Measurements from ENCODE around the gene CPNE5. TPM values are rescaled to one million over a fixed set of nuclear protein-coding genes. Genes with fewer than 3 reads are reported as not detected.
A peak's percentile ranks its signal among the peaks of the same experiment; 100 is the strongest.
"Not testable (repeated sequence)": the region's sequence is repeated elsewhere in the genome, so short reads cannot be mapped to it uniquely, and the experiment has no call there.

CPNE5 gene
- total RNA-seq, 2 donors from 2014 or later, result 0.25 to 3.0 TPM

DNA sequence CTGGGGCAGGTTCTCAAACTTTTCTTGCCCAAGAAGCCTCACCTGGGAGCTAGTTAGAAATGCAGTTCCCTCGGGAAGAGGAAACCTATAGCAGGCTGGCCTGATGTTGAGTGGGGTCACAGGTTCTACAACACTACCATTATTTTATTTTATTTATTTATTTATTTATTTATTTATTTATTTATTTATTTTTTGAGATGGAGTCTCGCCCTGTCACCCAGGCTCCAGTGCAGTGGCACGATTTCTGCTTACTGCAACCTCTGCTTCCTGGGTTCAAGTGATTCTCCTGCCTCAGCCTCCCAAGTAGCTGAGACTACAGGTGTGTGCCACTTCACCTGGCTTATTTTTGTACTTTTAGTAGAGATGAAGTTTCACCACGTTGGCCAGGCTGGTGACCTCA lies 115.3 kb downstream of the CPNE5 start:
- H3K9me3 Mint-ChIP-seq; H3K27ac Mint-ChIP-seq; ATAC-seq; H3K36me3 Mint-ChIP-seq; DNase-seq (ENCODE audit: low spot score in 2 of 2): not testable (repeated sequence)

GRCh38 chr6:36722879-36723278 lies 116.4 kb downstream of the CPNE5 start:
- Mint-ChIP-seq H3K9me3 (no peaks in the 10 kb centered on the region), H3K36me3 (no peaks in the 10 kb centered on the region), H3K27ac (no peak overlapping the region)
- no peak for ATAC-seq
- no peak for DNase-seq (ENCODE audit: low spot score in 2 of 2)

DNA sequence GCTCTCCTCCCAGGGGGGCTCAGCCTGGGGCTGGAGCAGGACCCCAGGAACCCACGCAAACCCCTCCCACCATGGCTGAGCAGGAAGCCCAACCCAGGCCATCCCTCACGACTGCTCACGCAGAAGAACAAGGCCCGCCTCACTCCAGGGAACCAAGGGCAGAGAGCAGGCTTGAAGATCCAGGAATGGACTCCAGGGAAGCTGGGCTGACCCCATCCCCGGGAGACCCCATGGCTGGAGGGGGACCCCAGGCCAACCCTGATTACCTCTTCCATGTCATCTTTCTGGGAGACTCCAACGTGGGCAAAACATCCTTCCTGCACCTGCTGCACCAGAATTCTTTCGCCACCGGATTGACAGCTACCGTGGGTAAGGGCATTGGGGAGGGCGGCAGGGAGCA lies 116.9 kb downstream of the CPNE5 start:
- Mint-ChIP-seq H3K27ac (no peak overlapping the region), H3K36me3 (no peaks in the 10 kb centered on the region), H3K9me3 (no peaks in the 10 kb centered on the region)
- ATAC-seq (no peak), DNase-seq (ENCODE audit: low spot score in 2 of 2) (no peak)

DNA sequence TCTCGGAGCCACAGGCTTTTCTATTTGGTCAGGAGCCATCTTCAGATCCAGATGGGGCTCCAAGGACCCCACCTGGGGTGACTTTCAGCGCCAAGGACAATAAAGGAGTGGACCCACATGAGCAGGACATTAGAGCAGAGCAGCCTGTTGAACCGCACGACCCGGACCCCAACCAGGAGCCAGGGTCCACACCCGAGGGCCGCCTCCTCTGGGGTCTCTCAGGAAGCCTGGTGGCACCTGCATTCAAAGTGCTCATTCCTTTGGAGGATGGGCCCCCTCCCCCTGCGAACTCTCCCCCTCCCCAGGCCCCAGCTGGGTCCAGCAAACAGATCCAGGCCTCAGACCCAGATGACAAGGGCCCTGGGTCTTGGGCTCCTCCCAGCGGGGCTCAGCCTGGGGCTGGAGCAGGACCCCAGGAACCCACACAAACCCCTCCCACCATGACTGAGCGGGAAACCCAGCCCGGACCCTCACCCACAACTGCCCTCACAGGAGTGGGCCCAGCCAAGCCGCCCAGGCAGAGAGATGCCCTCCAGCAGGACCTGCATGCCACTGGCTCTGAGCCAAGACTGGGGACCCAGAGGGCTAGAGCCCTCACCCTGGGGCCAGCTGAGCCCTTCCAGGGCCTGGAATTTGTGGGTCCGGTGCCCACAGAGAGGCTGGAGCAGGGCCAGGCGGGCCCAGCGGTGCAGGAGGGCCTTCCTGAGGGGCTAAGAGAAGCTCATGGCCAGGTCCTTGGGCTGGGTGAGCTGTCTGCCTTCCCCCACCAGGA lies 117.7 kb downstream of the CPNE5 start:
- no peak for ATAC-seq
- DNase-seq (ENCODE audit: low spot score in 2 of 2), result no peak
- Mint-ChIP-seq H3K27ac (no peak overlapping the region), H3K36me3 (no peaks in the 10 kb centered on the region), H3K9me3 (no peaks in the 10 kb centered on the region)

DNA sequence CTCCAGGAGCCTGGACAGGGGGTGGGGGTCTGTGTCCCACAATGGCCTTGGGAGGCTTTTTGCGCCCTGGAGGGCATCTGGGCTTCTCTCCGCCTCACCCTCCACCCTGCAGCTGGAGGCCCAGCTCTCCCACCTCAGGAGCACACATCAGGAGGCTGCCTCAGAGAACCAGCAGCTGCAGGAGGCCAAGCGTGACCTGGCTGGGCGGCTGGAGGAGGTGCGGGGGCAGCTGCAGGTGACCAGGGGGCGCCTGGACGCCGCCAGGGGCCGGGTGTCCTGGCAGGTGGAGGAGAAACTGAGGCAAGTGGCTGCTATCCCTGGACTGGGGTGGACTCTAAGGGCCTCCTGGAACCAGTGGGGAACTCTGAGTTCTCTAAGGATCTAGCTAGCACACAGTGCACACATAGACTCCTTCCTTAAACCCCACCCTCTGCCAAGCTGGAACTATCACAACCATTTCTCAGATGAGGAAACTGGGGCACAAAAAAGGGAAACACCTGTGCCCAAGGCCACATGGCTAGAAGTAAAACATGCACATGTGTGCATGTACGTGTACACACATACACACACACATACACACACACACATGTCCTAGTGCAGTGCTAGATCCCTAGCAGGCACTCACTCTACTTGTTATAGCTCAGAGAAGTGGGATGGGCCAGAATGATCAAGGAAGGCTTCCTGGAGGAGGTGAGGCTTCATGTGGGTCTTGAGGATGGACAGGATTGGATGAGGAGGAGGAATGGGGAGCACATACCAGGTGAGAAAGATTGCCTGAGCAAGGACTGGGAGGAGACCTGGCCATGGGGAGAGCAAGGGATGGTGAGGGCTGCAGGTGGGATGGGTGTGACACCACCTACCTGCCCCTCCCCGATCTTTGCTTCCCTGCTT lies 118.7 kb downstream of the CPNE5 start:
- ATAC-seq (no peak), DNase-seq (ENCODE audit: low spot score in 2 of 2) (peak in 1 of 2 donors; percentile 34)
- Mint-ChIP-seq H3K9me3 (no peaks in the 10 kb centered on the region), H3K36me3 (no peaks in the 10 kb centered on the region), H3K27ac (peak overlapping the region in 1 of 2 donors; percentile 20)

- Mint-ChIP-seq H3K9me3 (no peaks in the 10 kb centered on the region), H3K27ac (no peak overlapping the region), H3K36me3 (no peaks in the 10 kb centered on the region)
- ATAC-seq (no peak), DNase-seq (ENCODE audit: low spot score in 2 of 2) (peak in 1 of 2 donors; percentile 9)
Measured at GRCh38 chr6:36719126-36719525, 120.1 kb downstream of the CPNE5 start.

DNA sequence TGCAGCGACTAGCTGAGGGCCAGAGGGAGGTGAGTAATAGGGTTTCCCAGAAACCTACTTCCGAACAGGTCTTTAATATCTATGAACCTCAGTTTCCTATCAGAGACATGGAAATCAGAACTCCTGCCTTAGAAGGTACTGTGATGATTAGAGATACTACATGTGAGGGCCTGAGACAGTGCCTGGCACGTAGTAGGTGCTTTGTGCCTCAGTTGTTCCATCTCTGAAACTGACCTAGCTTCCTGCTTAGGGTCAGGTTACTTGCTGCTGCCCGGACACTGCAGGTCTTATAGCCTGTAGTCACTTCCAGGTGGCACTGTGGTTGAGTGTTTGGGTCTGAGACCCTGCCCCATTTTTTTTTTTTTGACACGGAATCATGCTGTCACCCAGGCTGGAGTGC lies 120.7 kb downstream of the CPNE5 start:
- Mint-ChIP-seq H3K9me3 (no peaks in the 10 kb centered on the region), H3K27ac (no peak overlapping the region), H3K36me3 (no peaks in the 10 kb centered on the region)
- DNase-seq (ENCODE audit: low spot score in 2 of 2), result no peak
- ATAC-seq, result no peak

DNA sequence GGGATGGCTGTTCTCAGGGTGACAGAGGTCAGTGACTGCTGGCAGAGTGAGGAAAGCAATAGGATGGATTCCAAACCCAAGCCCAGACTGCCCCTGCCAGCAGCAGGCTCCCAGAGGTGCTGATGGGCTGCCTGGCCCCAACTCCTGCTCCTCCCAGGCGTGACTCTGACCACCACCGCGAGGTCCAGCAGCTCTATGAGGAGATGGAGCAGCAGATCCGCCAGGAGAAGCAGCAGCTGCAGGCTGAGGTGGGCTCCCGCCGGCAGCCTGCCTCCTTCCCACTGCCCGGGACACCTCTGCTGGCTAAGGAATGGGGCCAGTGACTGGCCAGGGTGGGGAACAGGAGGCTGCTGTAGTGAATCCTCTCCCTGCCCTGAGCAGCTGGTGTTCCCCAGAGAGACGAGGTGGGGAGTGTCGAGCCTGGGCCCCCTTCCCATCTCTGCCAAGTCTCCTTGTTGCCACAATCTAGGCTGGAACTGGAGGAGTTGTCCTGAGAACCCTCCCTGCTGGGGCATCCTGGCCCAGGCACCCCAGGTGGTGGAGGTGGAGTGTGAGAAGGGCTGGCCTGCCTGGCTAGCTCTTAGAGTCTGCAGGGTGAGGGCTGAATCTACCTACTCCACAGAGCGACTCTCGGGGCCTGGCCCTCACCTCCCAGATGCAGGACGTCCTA lies 121.2 kb downstream of the CPNE5 start:
- H3K9me3 Mint-ChIP-seq, result no peaks in the 10 kb centered on the region
- no peaks in the 10 kb centered on the region for H3K36me3 Mint-ChIP-seq
- no peak overlapping the region for H3K27ac Mint-ChIP-seq
- peak in 1 of 2 donors; percentile 53 for DNase-seq (ENCODE audit: low spot score in 2 of 2)
- ATAC-seq, result no peak

DNA sequence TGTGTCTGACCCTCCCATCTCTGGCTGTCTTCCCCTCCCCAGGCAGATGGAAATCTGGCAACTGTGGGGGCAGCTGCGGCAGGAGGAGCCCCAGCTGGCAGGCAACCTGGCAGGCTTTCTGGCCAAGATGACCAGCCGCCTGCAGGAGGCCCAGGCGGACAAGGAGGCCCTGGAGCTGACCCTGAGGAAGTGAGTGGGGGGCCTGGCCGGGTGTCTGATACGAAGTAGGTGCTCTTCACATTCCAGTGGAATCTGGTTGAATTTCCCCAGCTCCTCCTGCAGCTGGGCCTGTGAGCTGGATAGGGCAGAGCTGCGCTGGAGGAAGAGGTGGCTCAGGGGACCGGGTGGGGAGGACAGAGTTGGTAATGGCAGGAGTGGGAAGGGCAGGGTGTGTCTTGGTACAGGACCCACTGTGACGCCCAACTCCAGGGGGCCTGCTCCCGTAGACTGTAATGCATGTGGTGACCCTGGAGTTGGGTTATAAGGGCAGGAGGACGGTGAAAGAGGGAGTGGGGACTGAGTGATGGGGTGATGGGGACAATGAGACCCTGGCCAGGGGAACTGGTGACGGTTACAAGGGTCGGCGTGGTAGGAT lies 121.9 kb downstream of the CPNE5 start:
- DNase-seq (ENCODE audit: low spot score in 2 of 2), result peak in 1 of 2 donors; percentile 26
- no peak for ATAC-seq
- H3K36me3 Mint-ChIP-seq, result no peaks in the 10 kb centered on the region
- H3K9me3 Mint-ChIP-seq, result no peaks in the 10 kb centered on the region
- no peak overlapping the region for H3K27ac Mint-ChIP-seq

DNA sequence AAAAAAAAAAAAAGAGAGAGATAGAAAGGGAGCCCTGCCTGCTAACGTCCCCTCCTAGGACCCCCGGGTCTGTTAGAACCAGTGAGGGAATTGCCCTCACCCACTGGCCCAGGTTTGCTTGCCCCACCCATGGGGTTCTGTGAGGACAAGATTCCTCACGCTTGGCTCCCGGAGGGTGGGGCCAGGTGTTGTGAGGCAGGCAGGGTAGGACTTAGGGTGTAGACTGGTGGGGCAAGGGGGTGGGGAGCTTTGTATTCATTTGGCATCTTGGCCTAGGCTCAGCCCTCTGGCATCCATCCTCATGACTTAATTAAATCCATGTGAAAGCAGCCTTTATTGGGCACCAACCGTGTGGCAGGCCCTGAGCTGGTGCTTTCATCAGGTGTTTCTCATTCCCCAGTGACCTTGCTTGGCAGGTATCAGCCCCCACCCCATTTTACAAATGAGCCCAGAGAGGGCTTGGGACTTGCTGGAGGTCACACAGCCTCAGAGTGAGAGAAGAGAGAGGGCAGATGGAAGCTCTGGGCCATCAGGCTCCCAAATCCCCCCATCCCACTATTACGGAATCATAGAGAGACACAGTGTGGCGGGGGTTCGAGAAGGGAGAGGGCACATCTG lies 122.7 kb downstream of the CPNE5 start:
- Mint-ChIP-seq H3K27ac (no peak overlapping the region), H3K36me3 (no peaks in the 10 kb centered on the region), H3K9me3 (no peaks in the 10 kb centered on the region)
- no peak for ATAC-seq
- peak in 1 of 2 donors; percentile 28 for DNase-seq (ENCODE audit: low spot score in 2 of 2)

- Mint-ChIP-seq H3K27ac (no peak overlapping the region), H3K9me3 (no peaks in the 10 kb centered on the region), H3K36me3 (no peaks in the 10 kb centered on the region)
- DNase-seq (ENCODE audit: low spot score in 2 of 2), result no peak
- no peak for ATAC-seq
Measured at GRCh38 chr6:36715469-36715868, 123.8 kb downstream of the CPNE5 start.

DNA sequence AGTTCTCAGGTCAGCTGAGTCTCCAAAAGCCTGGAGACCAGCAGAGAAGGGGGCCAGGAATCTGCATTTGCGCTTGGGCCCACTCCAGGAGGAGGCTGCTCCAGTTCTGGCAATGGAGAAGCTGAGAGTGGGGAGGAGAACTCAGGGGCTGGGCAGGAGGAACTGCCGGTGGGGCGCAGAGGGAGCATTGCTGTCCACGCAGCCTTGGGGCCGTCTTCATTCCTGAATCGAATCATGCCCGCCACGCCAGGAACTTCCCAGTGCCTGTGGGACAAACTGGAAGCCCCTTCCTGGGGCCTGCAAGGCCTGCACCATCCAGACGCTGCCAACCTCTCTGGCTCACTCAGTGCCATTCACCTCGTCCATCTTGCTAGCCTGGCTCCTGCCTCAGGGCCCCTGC lies 124.7 kb downstream of the CPNE5 start:
- ATAC-seq, result no peak
- Mint-ChIP-seq H3K9me3 (no peaks in the 10 kb centered on the region), H3K36me3 (no peaks in the 10 kb centered on the region), H3K27ac (no peak overlapping the region)
- no peak for DNase-seq (ENCODE audit: low spot score in 2 of 2)

GRCh38 chr6:36713846-36714245 lies 125.4 kb downstream of the CPNE5 start:
- no peaks in the 10 kb centered on the region for H3K9me3 Mint-ChIP-seq
- ATAC-seq (no peak), DNase-seq (ENCODE audit: low spot score in 2 of 2) (no peak)
- H3K27ac Mint-ChIP-seq, result peak overlapping the region in 1 of 2 donors; percentile 5
- no peaks in the 10 kb centered on the region for H3K36me3 Mint-ChIP-seq

- no peaks in the 10 kb centered on the region for H3K9me3 Mint-ChIP-seq
- no peak for ATAC-seq
- H3K36me3 Mint-ChIP-seq, result no peaks in the 10 kb centered on the region
- DNase-seq (ENCODE audit: low spot score in 2 of 2), result no peak
- no peak overlapping the region for H3K27ac Mint-ChIP-seq
Measured at GRCh38 chr6:36712816-36713215, 126.4 kb downstream of the CPNE5 start.

- Mint-ChIP-seq H3K9me3 (no peaks in the 10 kb centered on the region), H3K36me3 (no peaks in the 10 kb centered on the region), H3K27ac (no peak overlapping the region)
- ATAC-seq, result no peak
- no peak for DNase-seq (ENCODE audit: low spot score in 2 of 2)
Measured at GRCh38 chr6:36706339-36706738, 132.9 kb downstream of the CPNE5 start.

DNA sequence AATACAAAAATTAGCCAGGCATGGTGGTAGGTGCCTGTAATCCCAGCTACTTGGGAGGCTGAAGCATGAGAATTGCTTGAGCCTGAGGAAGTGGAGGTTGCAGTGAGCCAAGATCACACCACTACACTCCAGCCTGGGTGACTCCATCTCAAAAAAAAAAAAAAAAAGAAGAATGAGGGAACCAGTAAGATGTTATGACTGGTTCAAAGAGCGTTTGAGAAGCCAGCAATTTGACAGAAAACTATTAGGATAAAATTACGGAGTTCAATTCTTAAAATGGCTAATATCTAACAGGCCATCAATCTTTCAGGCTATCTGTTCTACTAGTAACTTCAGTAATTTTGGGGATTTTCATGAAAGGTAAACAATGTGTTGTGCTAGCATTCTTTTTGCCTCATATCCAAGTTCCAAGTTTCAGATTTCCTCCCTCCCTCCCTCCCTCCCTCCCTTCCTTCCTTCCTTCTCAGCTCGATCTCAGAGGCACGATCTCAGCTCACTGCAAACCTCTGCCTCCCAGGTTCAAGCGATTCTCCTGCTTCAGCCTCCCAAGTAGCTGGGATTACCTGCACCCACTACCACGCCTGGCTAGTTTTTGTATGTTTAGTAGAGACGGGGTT lies 134.2 kb downstream of the CPNE5 start:
- H3K27ac Mint-ChIP-seq; H3K36me3 Mint-ChIP-seq; DNase-seq (ENCODE audit: low spot score in 2 of 2); H3K9me3 Mint-ChIP-seq; ATAC-seq: not testable (repeated sequence)
